H1 (cell line): Measurements from ENCODE around the gene MPST. TPM values are rescaled to one million over a fixed set of nuclear protein-coding genes. Genes with fewer than 3 reads are reported as not detected.

Source experiments
- ASH2L ChIP-seq: fragments of 200-600, 300-600 bp; sonication (generic); IDR thresholded peaks from one replicate; pipeline ENCODE4 v1.7.1; 2017; ENCODE audit warnings: low read length
- ATF2 ChIP-seq: IDR thresholded peaks from 2 replicates; pipeline ENCODE4 v1.6.1; 2012; ENCODE audit warnings: low read length, inconsistent platforms
- ATF3 ChIP-seq: IDR thresholded peaks from 2 replicates; pipeline ENCODE4 v1.6.1; 2011; ENCODE audit warnings: low read depth, mild to moderate bottlenecking, low read length; ENCODE audit not compliant: insufficient read depth
- BCL11A ChIP-seq, 2 experiments: IDR thresholded peaks; one replicate each; pipeline ENCODE4 v1.6.1; 2011; ENCODE audit warnings: low read depth in 2 of 2, low read length in 2 of 2, mild to moderate bottlenecking in 2 of 2
- CBX8 ChIP-seq: fragments of 300-800, 300-1000 bp; sonication (generic); IDR thresholded peaks from 2 replicates; pipeline ENCODE4 v1.7.1; 2016; ENCODE audit warnings: low read depth, low read length, borderline replicate concordance
- CHD1 ChIP-seq: IDR thresholded peaks from 2 replicates; pipeline ENCODE4 v1.6.1; 2012; ENCODE audit warnings: low read depth, low read length, improper control_type of control experiment
- CTBP2 ChIP-seq: IDR thresholded peaks from 2 replicates; pipeline ENCODE4 v1.7.0; 2011; ENCODE audit warnings: borderline replicate concordance, mild to moderate bottlenecking, moderate library complexity, mixed read lengths, low read length; ENCODE audit not compliant: insufficient read depth, insufficient read length
- CTCF ChIP-seq, 3 experiments: IDR thresholded peaks; 1 replicate in 2 of 3; 2 replicates in 1 of 3; pipeline versions ENCODE4 v1.5.1 to v1.6.1; 2011; ENCODE audit warnings: low read length in 3 of 3, mild to moderate bottlenecking in 3 of 3, inconsistent platforms in 2 of 3, low read depth in 1 of 3, moderate library complexity in 1 of 3; ENCODE audit not compliant: insufficient read depth in 1 of 3; ENCODE audit errors: control extremely low read depth in 1 of 3
- EGR1 ChIP-seq: IDR thresholded peaks from 2 replicates; pipeline ENCODE4 v1.6.1; 2011; ENCODE audit warnings: low read depth, low read length, borderline replicate concordance
- EZH2 ChIP-seq: fragments of 200-600 bp; sonication (generic); IDR thresholded peaks from 2 replicates; pipeline ENCODE4 v1.7.1; 2012; ENCODE audit warnings: low read depth, mild to moderate bottlenecking, moderate library complexity, low read length, inconsistent platforms; ENCODE audit not compliant: severe bottlenecking
- FOSL1 ChIP-seq: IDR thresholded peaks from 2 replicates; pipeline ENCODE4 v1.6.1; 2011; ENCODE audit warnings: mild to moderate bottlenecking, low read depth, low read length, moderate library complexity; ENCODE audit not compliant: insufficient read depth
- PHF8 ChIP-seq: fragments of 200-600 bp; sonication (generic); conservative IDR thresholded peaks from 2 replicates; pipeline ENCODE4 v1.7.1; 2012; ENCODE audit warnings: low read depth, mild to moderate bottlenecking, inconsistent platforms, low read length, moderate library complexity
- POLR2AphosphoS5 ChIP-seq: IDR thresholded peaks from 2 replicates; pipeline ENCODE4 v1.6.1; 2011; ENCODE audit warnings: low read depth, low read length
- RBBP5 ChIP-seq: IDR thresholded peaks from 2 replicates; pipeline ENCODE4 v1.7.1; 2012; ENCODE audit warnings: low read depth, mild to moderate bottlenecking, inconsistent platforms, low read length, moderate library complexity, borderline replicate concordance
- SAP30 ChIP-seq: fragments of 300-600 bp; sonication (generic); IDR thresholded peaks from 2 replicates; pipeline ENCODE4 v1.7.1; 2012; ENCODE audit warnings: low read length, moderate library complexity, mild to moderate bottlenecking, inconsistent platforms; ENCODE audit not compliant: insufficient read depth, insufficient replicate concordance
- SP1 ChIP-seq: IDR thresholded peaks from 2 replicates; pipeline ENCODE4 v1.6.1; 2011; ENCODE audit warnings: low read depth, low read length
- SP4 ChIP-seq: IDR thresholded peaks from 2 replicates; pipeline ENCODE4 v1.6.1; 2012; ENCODE audit warnings: low read length, inconsistent platforms
- TBP ChIP-seq: IDR thresholded peaks from 2 replicates; pipeline ENCODE4 v1.6.1; 2011; ENCODE audit warnings: low read depth, low read length, improper control_type of control experiment
- polyA plus RNA-seq, 7 experiments: library from polyadenylated mRNA; depleted of rRNA in 3 of 7; stranded (reverse) in 5 of 7; unstranded in 2 of 7; fragments of >200 nt in 5 of 7; fragments of 200-250 nt in 2 of 7; gene quantifications; 1 replicate in 5 of 7; 2 replicates in 1 of 7; 4 replicates in 1 of 7; pipeline versions ENCODE4 v1.2.1 to v1.2.3, GENCODE V29; 2011 to 2013; ENCODE audit warnings: missing spikeins in 2 of 7, mixed read lengths in 2 of 7
- total RNA-seq: library from RNA; stranded (reverse); fragmentation: NEBNext Ultra II Directional; extraction: Animal tissue kit (Norgen Biotek cat#: 25700); gene quantifications from 2 replicates; pipeline ENCODE4 v1.2.1, GENCODE V29; 2021

The MPST gene
- total and polyA plus RNA-seq, 2 of the 8 experiments (the other 6 are each of a cell fraction or from before 2014, with no cell fraction given), result 86.0 to 124 TPM

GRCh38 chr22:37019309-37020191, at the start of gene MPST, which contains the start of gene TST (continued):
- TF ChIP-seq SP1, result no peak
- TF ChIP-seq SAP30, result no peak
- no peak; the same call in 1 of the 2 replicates for TF ChIP-seq CHD1
- TF ChIP-seq CTCF (IDR thresholded peaks at IDR 0.05; ENCODE audit: control extremely low read depth in 1 of 3, insufficient read depth in 1 of 3, low read depth in 1 of 3, low read length in 3 of 3), result no peak; a peak in 1 of 4 replicates
- no peak for TF ChIP-seq RBBP5
- TF ChIP-seq EZH2, result no peak
- TF ChIP-seq PHF8, result no peak; the same call in 1 of the 2 replicates
- no peak for TF ChIP-seq ATF3
- TF ChIP-seq CTBP2, result no peak
- no peak for TF ChIP-seq EGR1
- TF ChIP-seq FOSL1, result no peak
- TF ChIP-seq TBP, result peak; percentile 33; the same call in 1 of the 2 replicates
- TF ChIP-seq SP4, result no peak
- no peak for TF ChIP-seq ASH2L
- TF ChIP-seq POLR2AphosphoS5, result peak; percentile 66; the same call in 1 of the 2 replicates
- TF ChIP-seq ATF2, result no peak
- no peak for TF ChIP-seq CBX8
- no peak for TF ChIP-seq BCL11A (IDR thresholded peaks at IDR 0.05; ENCODE audit: low read depth in 2 of 2, low read length in 2 of 2)
